Measurements from ENCODE around the gene DGUOK.

DGUOK gene

GRCh38 chr2:73935641-73936040, 9.0 kb downstream of the DGUOK start:
- peaks cover 51% of the 10 kb centered on the region for H3K79me2 ChIP-seq (ENCODE audit: control insufficient read depth, insufficient read depth, low read length)

GRCh38 chr2:73937103-73937885, 10.6 kb downstream of the DGUOK start:
- Histone ChIP-seq H2BK5ac (ENCODE audit: low read length) (no peak overlapping the region), H2BK15ac (replicated peaks; ENCODE audit: low read depth) (no peak overlapping the region), H3K79me1 (ENCODE audit: low read length) (peaks cover 27% of the 10 kb centered on the region), H3K4me3 (ENCODE audit: low read length) (no peak overlapping the region), H3K56ac (ENCODE audit: low read length) (no peak overlapping the region), H2BK120ac (ENCODE audit: low read depth, low read length) (no peak overlapping the region), H3K9ac (ENCODE audit: low read length) (no peak overlapping the region), H4K8ac (ENCODE audit: low read depth, low read length) (no peak overlapping the region), H3K36me3 (ENCODE audit: control insufficient read depth, insufficient read depth, low read length) (peaks cover 3% of the 10 kb centered on the region), H3K79me2 (ENCODE audit: control insufficient read depth, insufficient read depth, low read length) (peaks cover 43% of the 10 kb centered on the region), H3K23ac (ENCODE audit: low read length) (no peak overlapping the region), H3K4me2 (ENCODE audit: low read length) (no peak overlapping the region), H3K18ac (ENCODE audit: low read length) (no peak overlapping the region), H3K27me3 (ENCODE audit: insufficient read depth, low read length, poor library complexity) (no peaks in the 10 kb centered on the region), H3K27ac (ENCODE audit: low read depth, low read length) (no peak overlapping the region), H4K5ac (ENCODE audit: low read length) (no peak overlapping the region), H3K4ac (ENCODE audit: low read depth, low read length) (no peak overlapping the region), H3K4me1 (ENCODE audit: control insufficient read depth, low read depth, low read length) (no peaks in the 10 kb centered on the region), H2AK5ac (ENCODE audit: low read length) (no peak overlapping the region)
- no peak for DNase-seq
- WGBS (ENCODE audit: extremely low coverage, insufficient coverage, low lambda C conversion rate): no CpG with 5 or more reads among the region's 4 CpGs

More at GRCh38 chr2:73935641-73936040, 9.0 kb downstream of the DGUOK start:
- no peak overlapping the region for H3K9ac ChIP-seq (ENCODE audit: low read length)
- no peak overlapping the region for H3K27ac ChIP-seq (ENCODE audit: low read depth, low read length)
- H3K4me2 ChIP-seq (ENCODE audit: low read length): no peak overlapping the region
- H3K18ac ChIP-seq (ENCODE audit: low read length): no peak overlapping the region
- H2BK5ac ChIP-seq (ENCODE audit: low read length): no peak overlapping the region
- no peak overlapping the region for H3K4ac ChIP-seq (ENCODE audit: low read depth, low read length)
- H3K79me1 ChIP-seq (ENCODE audit: low read length): peaks cover 31% of the 10 kb centered on the region
- peaks cover 4% of the 10 kb centered on the region for H3K36me3 ChIP-seq (ENCODE audit: control insufficient read depth, insufficient read depth, low read length)
- no peaks in the 10 kb centered on the region for H3K27me3 ChIP-seq (ENCODE audit: insufficient read depth, low read length, poor library complexity)
- no peak overlapping the region for H2AK5ac ChIP-seq (ENCODE audit: low read length)
- H3K23ac ChIP-seq (ENCODE audit: low read length): no peak overlapping the region
- DNase-seq: no peak
- H3K4me1 ChIP-seq (ENCODE audit: control insufficient read depth, low read depth, low read length): no peaks in the 10 kb centered on the region
- H2BK120ac ChIP-seq (ENCODE audit: low read depth, low read length): no peak overlapping the region
- no peak overlapping the region for H2BK15ac ChIP-seq (replicated peaks; ENCODE audit: low read depth)
- H4K5ac ChIP-seq (ENCODE audit: low read length): no peak overlapping the region
- no peak overlapping the region for H4K8ac ChIP-seq (ENCODE audit: low read depth, low read length)
- H3K56ac ChIP-seq (ENCODE audit: low read length): no peak overlapping the region
- H3K4me3 ChIP-seq (ENCODE audit: low read length): no peak overlapping the region

- no peaks in the 10 kb centered on the region for H3K4me1 ChIP-seq (ENCODE audit: control insufficient read depth, low read depth, low read length)
- H4K5ac ChIP-seq (ENCODE audit: low read length): no peak overlapping the region
- no peak overlapping the region for H3K23ac ChIP-seq (ENCODE audit: low read length)
- peaks cover 24% of the 10 kb centered on the region for H3K79me1 ChIP-seq (ENCODE audit: low read length)
- H2BK5ac ChIP-seq (ENCODE audit: low read length): no peak overlapping the region
- H2BK120ac ChIP-seq (ENCODE audit: low read depth, low read length): no peak overlapping the region
- no peak overlapping the region for H3K4me2 ChIP-seq (ENCODE audit: low read length)
- H3K27me3 ChIP-seq (ENCODE audit: insufficient read depth, low read length, poor library complexity): no peaks in the 10 kb centered on the region
- H3K79me2 ChIP-seq (ENCODE audit: control insufficient read depth, insufficient read depth, low read length): peaks cover 39% of the 10 kb centered on the region
- H3K4me3 ChIP-seq (ENCODE audit: low read length): no peak overlapping the region
- H3K27ac ChIP-seq (ENCODE audit: low read depth, low read length): no peak overlapping the region
- no peak overlapping the region for H3K56ac ChIP-seq (ENCODE audit: low read length)
- no peak overlapping the region for H3K18ac ChIP-seq (ENCODE audit: low read length)
- H2BK15ac ChIP-seq (replicated peaks; ENCODE audit: low read depth): no peak overlapping the region
- no peak overlapping the region for H2AK5ac ChIP-seq (ENCODE audit: low read length)
- no peak overlapping the region for H3K9ac ChIP-seq (ENCODE audit: low read length)
- H4K8ac ChIP-seq (ENCODE audit: low read depth, low read length): no peak overlapping the region
- H3K4ac ChIP-seq (ENCODE audit: low read depth, low read length): no peak overlapping the region
- H3K36me3 ChIP-seq (ENCODE audit: control insufficient read depth, insufficient read depth, low read length): peaks cover 2% of the 10 kb centered on the region
- DNase-seq: no peak
These were observed 11.2 kb downstream of the DGUOK start for GRCh38 chr2:73937899-73938298.

- no peak for DNase-seq
- no peak overlapping the region for H2BK15ac ChIP-seq (replicated peaks; ENCODE audit: low read depth)
- no peak overlapping the region for H4K8ac ChIP-seq (ENCODE audit: low read depth, low read length)
- H3K23ac ChIP-seq (ENCODE audit: low read length): no peak overlapping the region
- no peak overlapping the region for H3K56ac ChIP-seq (ENCODE audit: low read length)
- H3K4me3 ChIP-seq (ENCODE audit: low read length): no peak overlapping the region
- no CpG with 5 or more reads among the region's 5 CpGs for WGBS (ENCODE audit: extremely low coverage, insufficient coverage, low lambda C conversion rate)
- H3K4ac ChIP-seq (ENCODE audit: low read depth, low read length): no peak overlapping the region
- no peak overlapping the region for H2BK5ac ChIP-seq (ENCODE audit: low read length)
- H3K79me2 ChIP-seq (ENCODE audit: control insufficient read depth, insufficient read depth, low read length): peaks cover 39% of the 10 kb centered on the region
- no peaks in the 10 kb centered on the region for H3K4me1 ChIP-seq (ENCODE audit: control insufficient read depth, low read depth, low read length)
- peaks cover 24% of the 10 kb centered on the region for H3K79me1 ChIP-seq (ENCODE audit: low read length)
- H3K27me3 ChIP-seq (ENCODE audit: insufficient read depth, low read length, poor library complexity): no peaks in the 10 kb centered on the region
- no peak overlapping the region for H3K18ac ChIP-seq (ENCODE audit: low read length)
- peaks cover 2% of the 10 kb centered on the region for H3K36me3 ChIP-seq (ENCODE audit: control insufficient read depth, insufficient read depth, low read length)
- H3K4me2 ChIP-seq (ENCODE audit: low read length): no peak overlapping the region
- H2AK5ac ChIP-seq (ENCODE audit: low read length): no peak overlapping the region
- H2BK120ac ChIP-seq (ENCODE audit: low read depth, low read length): no peak overlapping the region
- H3K9ac ChIP-seq (ENCODE audit: low read length): no peak overlapping the region
- H3K27ac ChIP-seq (ENCODE audit: low read depth, low read length): no peak overlapping the region
- no peak overlapping the region for H4K5ac ChIP-seq (ENCODE audit: low read length)
These were observed 12.2 kb downstream of the DGUOK start for GRCh38 chr2:73938718-73939352.

GRCh38 chr2:73939419-73939818, 12.7 kb downstream of the DGUOK start:
- Histone ChIP-seq H4K5ac (ENCODE audit: low read length) (no peak overlapping the region), H3K79me1 (ENCODE audit: low read length) (peaks cover 24% of the 10 kb centered on the region), H3K4ac (ENCODE audit: low read depth, low read length) (no peak overlapping the region), H2BK5ac (ENCODE audit: low read length) (no peak overlapping the region), H3K23ac (ENCODE audit: low read length) (no peak overlapping the region), H3K9ac (ENCODE audit: low read length) (no peak overlapping the region), H2BK15ac (replicated peaks; ENCODE audit: low read depth) (no peak overlapping the region), H3K4me1 (ENCODE audit: control insufficient read depth, low read depth, low read length) (no peaks in the 10 kb centered on the region), H2AK5ac (ENCODE audit: low read length) (no peak overlapping the region), H4K8ac (ENCODE audit: low read depth, low read length) (no peak overlapping the region), H3K27me3 (ENCODE audit: insufficient read depth, low read length, poor library complexity) (no peaks in the 10 kb centered on the region), H3K27ac (ENCODE audit: low read depth, low read length) (no peak overlapping the region), H3K36me3 (ENCODE audit: control insufficient read depth, insufficient read depth, low read length) (peaks cover 2% of the 10 kb centered on the region), H3K79me2 (ENCODE audit: control insufficient read depth, insufficient read depth, low read length) (peaks cover 36% of the 10 kb centered on the region), H3K56ac (ENCODE audit: low read length) (no peak overlapping the region), H3K4me2 (ENCODE audit: low read length) (no peak overlapping the region), H2BK120ac (ENCODE audit: low read depth, low read length) (no peak overlapping the region), H3K18ac (ENCODE audit: low read length) (no peak overlapping the region), H3K4me3 (ENCODE audit: low read length) (no peak overlapping the region)
- WGBS (ENCODE audit: extremely low coverage, insufficient coverage, low lambda C conversion rate): no CpG with 5 or more reads among the region's 2 CpGs
- DNase-seq: peak; percentile 47
